ENCODE data around the gene CNNM4.

Gene CNNM4

DNA sequence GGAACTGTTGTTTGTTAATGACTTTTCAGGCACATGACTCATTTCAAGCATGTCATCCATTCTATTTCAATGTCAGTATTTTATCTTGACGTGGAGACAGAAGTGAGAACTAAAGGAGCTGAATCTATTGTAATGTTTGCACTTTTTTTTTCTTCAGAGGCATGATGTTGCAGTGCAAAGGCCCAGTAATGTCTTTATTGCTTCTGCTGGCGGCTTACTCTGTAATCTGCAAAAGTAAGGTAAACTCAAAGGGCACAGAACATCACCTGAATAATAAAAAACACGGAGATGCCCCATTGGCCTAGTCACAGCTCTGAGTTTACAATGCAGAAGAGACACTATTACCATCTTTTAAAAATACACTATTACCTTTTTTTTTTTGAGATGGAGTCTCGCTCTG is 53.0 kb downstream of the CNNM4 start:
- H2AFZ ChIP-seq (ENCODE audit: low read depth, low read length, severe bottlenecking) = no peak overlapping the region
- H3F3A ChIP-seq (ENCODE audit: insufficient read depth) = no peaks in the 10 kb centered on the region; the same call in 1 of the 2 replicates
- no peaks in the 10 kb centered on the region for H3K9me2 ChIP-seq (replicated peaks; ENCODE audit: insufficient read depth, low read length)
- no peaks in the 10 kb centered on the region for H3K27me3 ChIP-seq (ENCODE audit: low read length)
- TF ChIP-seq, protein P1, sequence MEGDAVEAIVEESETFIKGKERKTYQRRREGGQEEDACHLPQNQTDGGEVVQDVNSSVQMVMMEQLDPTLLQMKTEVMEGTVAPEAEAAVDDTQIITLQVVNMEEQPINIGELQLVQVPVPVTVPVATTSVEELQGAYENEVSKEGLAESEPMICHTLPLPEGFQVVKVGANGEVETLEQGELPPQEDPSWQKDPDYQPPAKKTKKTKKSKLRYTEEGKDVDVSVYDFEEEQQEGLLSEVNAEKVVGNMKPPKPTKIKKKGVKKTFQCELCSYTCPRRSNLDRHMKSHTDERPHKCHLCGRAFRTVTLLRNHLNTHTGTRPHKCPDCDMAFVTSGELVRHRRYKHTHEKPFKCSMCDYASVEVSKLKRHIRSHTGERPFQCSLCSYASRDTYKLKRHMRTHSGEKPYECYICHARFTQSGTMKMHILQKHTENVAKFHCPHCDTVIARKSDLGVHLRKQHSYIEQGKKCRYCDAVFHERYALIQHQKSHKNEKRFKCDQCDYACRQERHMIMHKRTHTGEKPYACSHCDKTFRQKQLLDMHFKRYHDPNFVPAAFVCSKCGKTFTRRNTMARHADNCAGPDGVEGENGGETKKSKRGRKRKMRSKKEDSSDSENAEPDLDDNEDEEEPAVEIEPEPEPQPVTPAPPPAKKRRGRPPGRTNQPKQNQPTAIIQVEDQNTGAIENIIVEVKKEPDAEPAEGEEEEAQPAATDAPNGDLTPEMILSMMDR (IDR thresholded peaks at IDR 0.05; ENCODE audit: insufficient read depth, low read length, poor library complexity, severe bottlenecking) = no peak
- no peak for TF ChIP-seq EZH2phosphoT487 (conservative IDR thresholded peaks at IDR 0.05; ENCODE audit: low read length)
- no peaks in the 10 kb centered on the region; the same call in 1 of the 2 replicates for H4K20me1 ChIP-seq (ENCODE audit: low read depth, low read length)
- no peak overlapping the region for H3K9ac ChIP-seq (ENCODE audit: low read length)
- H3K4me2 ChIP-seq (ENCODE audit: low read depth, low read length, poor library complexity, severe bottlenecking) = no peak overlapping the region
- H3K36me3 ChIP-seq (ENCODE audit: low read length) = no peaks in the 10 kb centered on the region
- H3K4me3 ChIP-seq (ENCODE audit: insufficient read depth, low read length, poor library complexity, severe bottlenecking) = no peak overlapping the region
- no peak overlapping the region for H3K27ac ChIP-seq (ENCODE audit: low read depth, low read length)
- peaks cover 17% of the 10 kb centered on the region for H3K79me2 ChIP-seq (ENCODE audit: insufficient read depth, low read length)
- H3K9me3 ChIP-seq (ENCODE audit: insufficient read depth, low read length) = no peaks in the 10 kb centered on the region

DNA sequence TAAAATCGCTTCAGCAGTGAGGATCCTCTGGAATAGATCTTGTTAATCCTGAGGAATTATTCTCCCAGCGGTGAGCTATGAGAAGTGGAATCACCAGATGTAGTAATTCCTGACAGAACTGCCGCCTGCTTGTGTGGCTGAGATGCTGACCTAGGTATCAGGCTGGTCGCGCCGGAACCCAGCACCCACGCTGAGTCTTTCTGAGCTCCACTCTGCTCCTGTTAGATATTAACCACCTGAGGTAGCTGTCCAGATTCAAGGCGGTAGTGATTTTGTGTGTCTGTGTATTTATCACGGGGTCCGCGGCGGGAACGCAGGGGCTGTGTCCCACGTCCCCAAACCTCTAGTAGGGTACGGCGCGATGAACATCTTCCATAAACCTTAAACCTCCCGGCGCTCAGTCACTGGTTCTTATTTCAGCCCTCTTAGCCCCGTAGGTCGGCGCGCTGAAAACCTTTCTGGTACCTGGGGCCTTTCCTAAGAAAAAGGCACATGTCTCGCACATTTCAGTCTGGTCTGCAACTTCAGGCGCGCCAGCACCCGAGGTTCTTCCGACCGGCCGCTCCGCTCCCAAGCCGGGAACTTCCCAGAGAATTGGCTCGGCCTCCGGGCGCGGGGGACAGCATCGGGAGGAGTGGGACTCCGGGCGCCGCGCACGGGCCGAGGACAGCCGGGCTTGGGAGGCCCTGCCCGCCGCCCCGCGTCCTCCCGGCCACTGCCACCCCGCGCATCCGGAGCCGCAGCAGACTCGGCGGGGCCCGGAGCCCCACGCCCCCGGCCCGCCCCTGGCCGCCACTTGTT is 54.8 kb downstream of the CNNM4 start:
- 0 out of 2 replicates have a peak overlapping the region, but pooled peaks have one; percentile 31 for H3K27ac ChIP-seq (ENCODE audit: low read depth, low read length)
- H3K9me2 ChIP-seq (replicated peaks; ENCODE audit: insufficient read depth, low read length) = no peaks in the 10 kb centered on the region
- H3K36me3 ChIP-seq (ENCODE audit: low read length) = no peaks in the 10 kb centered on the region
- no peaks in the 10 kb centered on the region for H3K9me3 ChIP-seq (ENCODE audit: insufficient read depth, low read length)
- peak overlapping the region; percentile 76 for H3K4me3 ChIP-seq (ENCODE audit: insufficient read depth, low read length, poor library complexity, severe bottlenecking)
- peak overlapping the region; percentile 75 for H2AFZ ChIP-seq (ENCODE audit: low read depth, low read length, severe bottlenecking)
- H3F3A ChIP-seq (ENCODE audit: insufficient read depth) = no peaks in the 10 kb centered on the region; the same call in 1 of the 2 replicates
- H3K4me2 ChIP-seq (ENCODE audit: low read depth, low read length, poor library complexity, severe bottlenecking) = peak overlapping the region; percentile 74
- TF ChIP-seq, protein P1 (IDR thresholded peaks at IDR 0.05; ENCODE audit: insufficient read depth, low read length, poor library complexity, severe bottlenecking) = no peak
- TF ChIP-seq EZH2phosphoT487 (conservative IDR thresholded peaks at IDR 0.05; ENCODE audit: low read length) = no peak
- H3K9ac ChIP-seq (ENCODE audit: low read length) = peak overlapping the region; percentile 72
- H3K79me2 ChIP-seq (ENCODE audit: insufficient read depth, low read length) = peaks cover 27% of the 10 kb centered on the region
- no peaks in the 10 kb centered on the region for H3K27me3 ChIP-seq (ENCODE audit: low read length)
- no peaks in the 10 kb centered on the region; the same call in 1 of the 2 replicates for H4K20me1 ChIP-seq (ENCODE audit: low read depth, low read length)

GRCh38 chr2:96816127-96816835 is 55.6 kb downstream of the CNNM4 start, which contains the start of gene CNNM3:
CNNM3 (plus strand) TSS chr2:96816268; CDS start chr2:96816278, 10 bp downstream.
- Histone ChIP-seq H3K4me2 (ENCODE audit: low read depth, low read length, poor library complexity, severe bottlenecking) (peak within 1 kb of the TSS; percentile 74), H3K4me3 (ENCODE audit: insufficient read depth, low read length, poor library complexity, severe bottlenecking) (peak within 1 kb of the TSS; percentile 76), H2AFZ (ENCODE audit: low read depth, low read length, severe bottlenecking) (peak within 1 kb of the TSS; percentile 92), H4K20me1 (ENCODE audit: low read depth, low read length) (no peaks in the 10 kb centered on the region; the same call in 1 of the 2 replicates), H3K36me3 (ENCODE audit: low read length) (no peaks in the 10 kb centered on the region), H3K27ac (ENCODE audit: low read depth, low read length) (peak within 1 kb of the TSS; percentile 77), H3K9ac (ENCODE audit: low read length) (peak within 1 kb of the TSS; percentile 72), H3F3A (ENCODE audit: insufficient read depth) (no peaks in the 10 kb centered on the region; the same call in 1 of the 2 replicates), H3K9me2 (replicated peaks; ENCODE audit: insufficient read depth, low read length) (no peaks in the 10 kb centered on the region), H3K27me3 (ENCODE audit: low read length) (no peaks in the 10 kb centered on the region), H3K79me2 (ENCODE audit: insufficient read depth, low read length) (peaks cover 34% of the 10 kb centered on the region), H3K9me3 (ENCODE audit: insufficient read depth, low read length) (no peaks in the 10 kb centered on the region)
- TF ChIP-seq EZH2phosphoT487 (conservative IDR thresholded peaks at IDR 0.05; ENCODE audit: low read length) = no peak
- TF ChIP-seq, protein P1 (IDR thresholded peaks at IDR 0.05; ENCODE audit: insufficient read depth, low read length, poor library complexity, severe bottlenecking) = no peak

All from SU-DHL-6 (cell line).